SU-DHL-6 (cell line): ENCODE results near the gene AGAP1.

Experiments used
- CTCF ChIP-seq: fragments of 200-600 bp; sonication (generic); IDR thresholded peaks from one replicate; pipeline ENCODE4 v1.5.1; 2017; ENCODE audit warnings: antibody characterized with exemption, mild to moderate bottlenecking, low read length, moderate library complexity; ENCODE audit not compliant: insufficient read depth, poor library complexity, severe bottlenecking
- EZH2phosphoT487 ChIP-seq: fragments of 200-600 bp; sonication (generic), shearing (Covaris generic); conservative IDR thresholded peaks from 2 replicates; pipeline ENCODE4 v1.6.1; 2018; ENCODE audit warnings: mild to moderate bottlenecking, antibody characterized with exemption, low read length, moderate library complexity, mixed read lengths

- TF ChIP-seq CTCF (peak; percentile 67), EZH2phosphoT487 (no peak)
Measured at GRCh38 chr2:235746257-235746934, 252.6 kb downstream of the AGAP1 start.
